Activated CD4-positive, alpha-beta T cell treated with anti-CD3 and anti-CD28 coated beads for 36 hours (primary cell): ENCODE measurements around the gene SHC4. TPM values are rescaled to one million over a fixed set of nuclear protein-coding genes. Genes with fewer than 3 reads are reported as not detected.

ENCODE experiments used
- ATAC-seq: fragments of 200-7000 bp; cut with Tn5 transposase; one replicate; pipeline ENCODE4 v1.10.0; 2021; ENCODE audit warnings: mild to moderate bottlenecking, moderate library complexity
- CTCF ChIA-PET: fragments of 350-600 bp; sonication (Branson Sonifier 250); formaldehyde crosslinking; loops from one replicate; lab custom pipeline; 2021; ENCODE audit warnings: antibody characterized with exemption; lab: Charles Lee
- POLR2A ChIA-PET: fragments of 350-600 bp; sonication (Branson Sonifier 250); formaldehyde crosslinking; loops from one replicate; lab custom pipeline; 2021; ENCODE audit warnings: antibody characterized with exemption, inconsistent platforms; lab: Charles Lee
- DNase-seq: peaks from one replicate; pipeline ENCODE4 v3.0.0-alpha.2; 2020
- H3K27ac Mint-ChIP-seq: one replicate; pipeline ENCODE4 v1.8.0; 2021; ENCODE audit warnings: mixed read lengths
- H3K27me3 Mint-ChIP-seq: one replicate; pipeline ENCODE4 v1.8.0; 2021; ENCODE audit warnings: mixed read lengths
- H3K36me3 Mint-ChIP-seq: one replicate; pipeline ENCODE4 v1.8.0; 2021; ENCODE audit warnings: low read depth, mixed read lengths
- H3K4me1 Mint-ChIP-seq: one replicate; pipeline ENCODE4 v1.8.0; 2021; ENCODE audit warnings: mixed read lengths
- H3K4me3 Mint-ChIP-seq: one replicate; pipeline ENCODE4 v1.8.0; 2021; ENCODE audit warnings: mild to moderate bottlenecking, moderate library complexity, mixed read lengths
- H3K9me3 Mint-ChIP-seq: one replicate; pipeline ENCODE4 v1.8.0; 2021; ENCODE audit warnings: low read depth, mixed read lengths
- intact Hi-C, 2 experiments: fragments of 100-400 bp; cut with DNase I in 1 of 2; cut with micrococcal nuclease in 1 of 2; formaldehyde crosslinking; loops; one replicate each; pipeline versions ENCODE4 v1.14.2 to v1.15.1; 2022 to 2024; cut with DNase I, micrococcal nuclease
- total RNA-seq, 2 experiments: library from RNA; stranded (reverse); gene quantifications; one replicate each; pipeline ENCODE4 v1.2.3, GENCODE V29; 2021

Gene SHC4, protein sequence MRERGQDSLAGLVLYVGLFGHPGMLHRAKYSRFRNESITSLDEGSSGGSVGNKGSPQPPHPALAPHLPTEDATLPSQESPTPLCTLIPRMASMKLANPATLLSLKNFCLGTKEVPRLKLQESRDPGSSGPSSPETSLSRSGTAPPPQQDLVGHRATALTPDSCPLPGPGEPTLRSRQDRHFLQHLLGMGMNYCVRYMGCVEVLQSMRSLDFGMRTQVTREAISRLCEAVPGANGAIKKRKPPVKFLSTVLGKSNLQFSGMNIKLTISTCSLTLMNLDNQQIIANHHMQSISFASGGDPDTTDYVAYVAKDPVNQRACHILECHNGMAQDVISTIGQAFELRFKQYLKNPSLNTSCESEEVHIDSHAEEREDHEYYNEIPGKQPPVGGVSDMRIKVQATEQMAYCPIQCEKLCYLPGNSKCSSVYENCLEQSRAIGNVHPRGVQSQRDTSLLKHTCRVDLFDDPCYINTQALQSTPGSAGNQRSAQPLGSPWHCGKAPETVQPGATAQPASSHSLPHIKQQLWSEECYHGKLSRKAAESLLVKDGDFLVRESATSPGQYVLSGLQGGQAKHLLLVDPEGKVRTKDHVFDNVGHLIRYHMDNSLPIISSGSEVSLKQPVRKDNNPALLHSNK
- total RNA-seq: 1 to 10 TPM; 1.4 TPM

DNA sequence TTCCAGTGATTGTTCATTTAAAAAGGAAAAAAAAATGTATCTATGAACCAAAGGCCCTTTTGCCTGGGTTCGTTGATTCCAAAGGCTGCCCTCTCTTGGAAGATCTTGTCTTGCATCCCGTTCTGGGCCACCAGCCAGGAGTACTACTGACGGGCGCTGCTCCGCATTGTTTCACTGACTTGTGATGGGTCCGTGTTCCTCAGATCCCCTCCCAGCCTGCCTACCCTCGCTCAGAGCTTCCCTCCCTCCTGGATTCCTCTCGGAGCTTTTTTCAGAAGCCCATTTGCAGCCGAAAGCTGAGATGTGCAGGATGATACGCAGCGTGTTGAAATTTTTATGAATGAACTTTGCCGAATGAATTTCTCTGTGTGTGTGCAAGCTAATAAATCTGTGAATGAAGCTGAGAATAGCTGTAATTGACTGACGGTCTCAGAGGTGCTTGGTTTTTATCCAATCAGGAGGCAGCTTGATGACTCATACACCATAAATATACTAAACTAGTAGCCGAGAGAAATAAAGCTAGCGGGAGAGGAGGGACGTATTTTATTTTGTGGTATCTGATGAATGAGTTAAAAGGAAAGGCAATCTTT, at the start of gene SHC4:
TSS of gene SHC4 (minus strand) at position 396 of the 590 bp plus-strand sequence. CDS start 904 bp downstream, outside the sequence.
- ATAC-seq (peak; percentile 45), DNase-seq (peak; percentile 29)
- Mint-ChIP-seq H3K4me3 (peak within 1 kb of the TSS; percentile 69), H3K9me3 (no peaks in the 10 kb centered on the region), H3K36me3 (peaks cover 2% of the 10 kb centered on the region), H3K4me1 (peaks cover 34% of the 10 kb centered on the region), H3K27me3 (peaks cover 38% of the 10 kb centered on the region), H3K27ac (peak within 1 kb of the TSS; percentile 84)
- CTCF ChIA-PET: interaction anchor here (0.8 to 5.9 kb wide), 4 partner anchors 12 to 102 kb away, joined by 3 to 72 read pairs (median 4); partner anchors contain the start of gene EID1
- intact Hi-C loops: loop anchor here in 1 of 2 experiments (2.0 kb wide), 1 partner anchor 75 kb away; no protein-coding TSS in a partner anchor
- POLR2A ChIA-PET: interaction anchor here (0.5 to 0.7 kb wide), 3 partner anchors 39 to 1049 kb away, joined by 3 to 4 read pairs (median 3); no protein-coding TSS in a partner anchor

DNA sequence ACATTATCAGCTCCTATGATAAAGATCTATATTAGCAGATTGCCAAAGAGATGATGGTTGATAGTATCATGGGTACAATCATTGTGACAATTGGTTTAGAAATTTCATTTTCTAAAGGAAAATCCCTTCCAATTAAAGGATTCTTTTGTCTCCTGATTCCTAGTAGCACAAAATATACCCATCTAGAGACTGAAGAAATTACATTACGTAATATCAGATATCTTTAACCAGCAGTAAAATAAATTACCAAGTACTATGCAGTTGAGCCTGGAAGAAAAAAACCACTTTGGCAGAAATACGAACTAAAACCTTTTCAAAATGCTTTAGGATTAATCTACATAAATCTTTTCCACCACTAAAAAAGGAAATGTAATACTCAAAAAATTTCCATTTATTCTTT, 35.6 kb upstream of the SHC4 start:
- no peak for DNase-seq
- CTCF ChIA-PET: no interaction called here
- Mint-ChIP-seq H3K27ac (no peak overlapping the region), H3K27me3 (no peaks in the 10 kb centered on the region), H3K36me3 (peaks cover 31% of the 10 kb centered on the region), H3K9me3 (no peaks in the 10 kb centered on the region), H3K4me3 (no peak overlapping the region), H3K4me1 (no peaks in the 10 kb centered on the region)
- POLR2A ChIA-PET: no interaction called here
- ATAC-seq: no peak
- intact Hi-C loops: no loop called here

DNA sequence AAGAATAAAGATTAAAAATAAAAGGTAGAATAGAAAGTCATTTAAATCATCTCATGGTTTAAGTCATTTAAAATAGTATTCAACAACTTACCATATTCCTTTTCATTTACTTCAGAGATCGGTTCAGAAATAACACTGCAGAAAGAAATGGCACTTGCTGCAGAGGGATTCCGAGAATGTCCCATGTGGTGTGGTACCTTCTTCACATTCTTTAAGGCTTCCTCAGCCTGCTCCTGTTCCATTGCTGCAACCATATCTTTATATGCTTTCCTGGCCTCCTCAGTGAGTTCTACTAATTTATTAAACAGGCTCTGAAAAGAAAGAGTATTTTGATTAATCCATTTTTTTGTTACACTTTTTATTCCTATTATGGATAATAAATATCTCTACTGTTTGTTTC, 32.6 kb upstream of the SHC4 start:
- intact Hi-C loops: no loop called here
- DNase-seq (no peak), ATAC-seq (no peak)
- Mint-ChIP-seq H3K27ac (no peak overlapping the region), H3K4me1 (no peaks in the 10 kb centered on the region), H3K36me3 (peaks cover 41% of the 10 kb centered on the region), H3K4me3 (no peak overlapping the region), H3K9me3 (no peaks in the 10 kb centered on the region), H3K27me3 (no peaks in the 10 kb centered on the region)
- CTCF ChIA-PET: interaction anchor here (1.2 kb wide), 1 partner anchor 20 kb away, joined by 4 read pairs; no protein-coding TSS in a partner anchor
- POLR2A ChIA-PET: no interaction called here

DNA sequence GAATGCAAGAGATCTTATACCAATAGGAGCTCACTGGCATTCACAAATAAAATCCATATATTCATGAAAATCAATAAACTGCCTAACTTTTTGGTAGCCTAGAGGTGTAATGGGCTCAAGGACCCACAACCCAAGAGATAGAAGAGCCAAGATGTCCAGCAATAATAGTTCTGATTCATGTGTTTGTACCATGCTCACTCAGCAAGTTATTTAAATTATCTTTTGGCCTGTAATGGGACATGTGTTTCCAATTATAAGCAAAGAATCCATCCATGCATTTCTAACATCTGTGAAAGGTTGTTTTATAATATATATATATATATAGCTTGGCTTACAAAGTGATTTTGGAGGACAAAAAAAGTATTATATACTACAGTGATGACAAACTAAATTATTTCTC, 29.7 kb upstream of the SHC4 start:
- no peak overlapping the region for H3K4me3 Mint-ChIP-seq
- no peaks in the 10 kb centered on the region for H3K4me1 Mint-ChIP-seq
- H3K27me3 Mint-ChIP-seq: no peaks in the 10 kb centered on the region
- H3K27ac Mint-ChIP-seq: no peak overlapping the region
- intact Hi-C loops: no loop called here
- ATAC-seq (no peak), DNase-seq (no peak)
- H3K36me3 Mint-ChIP-seq: peaks cover 34% of the 10 kb centered on the region
- ChIA-PET CTCF (interaction anchor here (0.7 kb wide), 1 partner anchor 131 kb away, joined by 3 read pairs; no protein-coding TSS in a partner anchor), POLR2A (no interaction called here)
- no peaks in the 10 kb centered on the region for H3K9me3 Mint-ChIP-seq

DNA sequence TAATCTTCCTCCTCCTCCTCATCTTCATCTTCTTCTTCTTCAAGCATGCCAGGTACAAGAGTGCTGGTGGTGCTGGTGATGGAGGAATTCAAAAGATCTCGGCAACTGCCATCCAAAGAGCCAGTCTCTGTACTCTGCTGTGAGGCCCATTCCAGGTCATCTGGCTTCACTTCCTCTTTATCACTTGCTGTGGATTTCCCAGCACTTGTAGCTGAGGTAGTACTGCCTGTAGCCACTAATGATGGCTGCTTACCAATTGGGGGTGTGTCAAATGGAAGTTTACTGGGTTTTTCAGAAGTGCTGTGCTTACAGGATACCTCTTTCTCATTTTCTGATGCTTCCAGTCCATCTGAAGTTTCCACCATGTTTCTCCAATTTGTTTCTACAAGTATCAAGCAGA, 28.8 kb upstream of the SHC4 start:
- H3K36me3 Mint-ChIP-seq: peaks cover 34% of the 10 kb centered on the region
- H3K4me1 Mint-ChIP-seq: no peaks in the 10 kb centered on the region
- H3K27ac Mint-ChIP-seq: no peak overlapping the region
- H3K9me3 Mint-ChIP-seq: no peaks in the 10 kb centered on the region
- POLR2A ChIA-PET: interaction anchor here (0.6 kb wide), 1 partner anchor 422 kb away, joined by 9 read pairs; no protein-coding TSS in a partner anchor
- intact Hi-C loops: no loop called here
- CTCF ChIA-PET: interaction anchor here (0.7 kb wide), 1 partner anchor 28 kb away, joined by 3 read pairs; no protein-coding TSS in a partner anchor
- no peak for ATAC-seq
- H3K27me3 Mint-ChIP-seq: no peaks in the 10 kb centered on the region
- DNase-seq: no peak
- H3K4me3 Mint-ChIP-seq: no peak overlapping the region

DNA sequence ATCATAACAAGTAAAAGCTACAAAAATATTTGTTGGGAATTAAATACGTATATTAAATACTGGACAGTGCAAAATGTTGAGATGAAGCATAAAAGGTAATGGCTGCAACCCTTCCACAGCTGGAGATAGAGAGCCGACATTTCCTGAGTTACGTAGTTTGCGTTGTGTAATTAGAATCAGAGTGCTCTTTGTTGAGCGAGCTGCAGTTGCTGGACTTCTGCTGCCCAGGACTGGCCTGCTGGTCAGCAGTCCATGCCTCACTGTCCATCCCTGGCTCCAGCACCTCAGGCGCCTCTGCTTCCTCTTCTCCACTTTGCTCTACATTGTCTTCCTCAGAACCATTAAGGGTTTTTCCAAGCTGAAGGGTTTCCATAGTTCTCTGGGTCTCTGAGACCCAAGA, 28.4 kb upstream of the SHC4 start:
- H3K36me3 Mint-ChIP-seq: peaks cover 30% of the 10 kb centered on the region
- no peaks in the 10 kb centered on the region for H3K27me3 Mint-ChIP-seq
- ChIA-PET CTCF (interaction anchor here (0.7 kb wide), 1 partner anchor 27 kb away, joined by 3 read pairs; no protein-coding TSS in a partner anchor), POLR2A (no interaction called here)
- no peak overlapping the region for H3K27ac Mint-ChIP-seq
- no peaks in the 10 kb centered on the region for H3K4me1 Mint-ChIP-seq
- no peaks in the 10 kb centered on the region for H3K9me3 Mint-ChIP-seq
- no peak for ATAC-seq
- DNase-seq: no peak
- H3K4me3 Mint-ChIP-seq: no peak overlapping the region
- intact Hi-C loops: no loop called here

DNA sequence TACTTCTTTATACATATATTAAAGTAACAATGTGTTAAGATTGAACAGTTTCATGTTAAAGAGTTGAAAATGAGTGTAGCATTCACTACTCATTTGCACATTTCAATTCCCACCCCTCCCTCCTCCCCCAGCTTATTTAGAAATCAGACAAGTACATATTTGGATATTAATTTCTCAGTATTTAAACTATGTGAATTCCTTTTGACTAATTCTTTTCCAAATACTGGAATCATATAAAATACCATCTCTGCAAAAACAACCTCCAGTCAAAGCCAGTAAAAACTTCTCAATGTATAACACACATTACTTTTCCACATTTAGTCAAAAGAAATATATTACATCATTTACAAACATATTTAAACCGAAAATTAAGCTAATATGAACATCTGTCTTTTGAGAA, 25.5 kb upstream of the SHC4 start:
- intact Hi-C loops: no loop called here

DNA sequence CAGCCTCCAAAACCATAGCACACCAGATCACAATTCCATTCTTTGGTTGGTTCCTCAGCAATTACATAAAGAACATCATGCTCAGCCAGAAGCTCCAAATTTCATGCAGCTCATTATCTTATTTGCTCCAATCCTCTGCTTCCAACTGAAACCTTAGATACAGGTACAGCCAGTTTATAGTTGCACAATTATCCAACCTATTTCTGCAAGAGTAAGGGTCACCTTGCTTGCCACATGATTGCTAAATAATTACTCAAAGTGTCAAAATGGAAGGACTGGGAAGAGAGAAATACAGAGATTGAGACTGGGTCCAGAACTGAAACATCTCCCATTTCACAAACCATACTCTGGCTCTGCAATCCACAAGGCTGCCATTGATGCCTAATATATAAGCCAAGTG, 23.4 kb upstream of the SHC4 start:
- Mint-ChIP-seq H3K27ac (no peak overlapping the region), H3K9me3 (no peaks in the 10 kb centered on the region), H3K27me3 (peaks cover 3% of the 10 kb centered on the region), H3K4me1 (no peaks in the 10 kb centered on the region), H3K36me3 (peaks cover 2% of the 10 kb centered on the region), H3K4me3 (no peak overlapping the region)
- intact Hi-C loops: no loop called here
- ChIA-PET CTCF (interaction anchor here (0.7 to 1.2 kb wide), 2 partner anchors 11 to 12 kb away, joined by 4 to 7 read pairs; no protein-coding TSS in a partner anchor), POLR2A (interaction anchor here (0.7 kb wide), 1 partner anchor 1387 kb away, joined by 3 read pairs; no protein-coding TSS in a partner anchor)
- ATAC-seq (no peak), DNase-seq (no peak)

More for the DNA sequence above, 25.5 kb upstream of the SHC4 start:
- Mint-ChIP-seq H3K4me3 (no peak overlapping the region), H3K9me3 (no peaks in the 10 kb centered on the region), H3K27ac (no peak overlapping the region), H3K27me3 (no peaks in the 10 kb centered on the region), H3K36me3 (peaks cover 14% of the 10 kb centered on the region), H3K4me1 (no peaks in the 10 kb centered on the region)
- ChIA-PET CTCF (interaction anchor here (0.7 to 1.2 kb wide), 2 partner anchors 13 to 1969 kb away, joined by 3 read pairs; no protein-coding TSS in a partner anchor), POLR2A (no interaction called here)
- DNase-seq (no peak), ATAC-seq (no peak)

DNA sequence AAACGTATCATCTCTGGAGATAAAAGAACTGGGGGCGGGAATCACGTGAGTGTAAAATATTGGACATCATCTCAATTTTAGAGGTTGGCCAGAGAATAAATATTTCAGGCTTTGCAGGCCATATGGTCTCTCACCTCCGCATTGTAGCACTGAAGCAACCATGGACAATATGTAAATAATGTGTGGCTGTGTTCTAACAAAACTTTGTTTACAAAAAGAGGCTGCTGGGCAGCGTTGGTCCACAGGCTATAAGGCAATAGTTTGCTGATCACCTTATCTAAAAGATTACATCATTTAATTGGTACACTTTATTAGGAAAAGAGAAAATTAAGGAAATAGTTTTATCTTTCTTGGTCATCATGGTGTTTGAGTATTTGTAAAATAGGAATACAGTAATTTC, 22.5 kb upstream of the SHC4 start:
- ChIA-PET CTCF (no interaction called here), POLR2A (no interaction called here)
- no peak for DNase-seq
- Mint-ChIP-seq H3K36me3 (peaks cover 2% of the 10 kb centered on the region), H3K4me3 (no peak overlapping the region), H3K27ac (no peak overlapping the region), H3K4me1 (no peaks in the 10 kb centered on the region), H3K9me3 (no peaks in the 10 kb centered on the region), H3K27me3 (peaks cover 7% of the 10 kb centered on the region)
- intact Hi-C loops: no loop called here
- no peak for ATAC-seq

DNA sequence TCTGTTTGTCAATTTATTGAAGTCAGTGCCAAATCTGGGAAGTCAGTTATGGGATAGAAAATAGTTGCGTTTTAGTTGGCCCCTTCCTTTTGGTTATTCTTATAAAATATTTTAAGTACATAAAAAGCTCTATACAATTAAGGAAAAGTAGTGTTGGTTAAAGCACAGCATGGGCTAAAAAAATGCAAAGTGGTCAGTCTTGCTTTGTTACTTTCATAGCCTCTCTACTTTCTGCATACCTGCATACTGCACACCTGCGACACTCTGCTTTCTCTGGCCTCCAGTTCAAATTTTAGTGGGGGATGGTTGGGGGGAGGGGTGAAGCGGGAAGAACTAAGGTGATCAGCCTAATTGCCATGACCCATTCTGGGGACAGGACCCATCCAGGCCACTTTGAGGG, 21.8 kb upstream of the SHC4 start:
- intact Hi-C loops: no loop called here
- no peaks in the 10 kb centered on the region for H3K9me3 Mint-ChIP-seq
- no peak for ATAC-seq
- H3K4me3 Mint-ChIP-seq: no peak overlapping the region
- ChIA-PET CTCF (interaction anchor here (0.6 to 1.6 kb wide), 3 partner anchors 9 to 991 kb away, joined by 3 to 14 read pairs (median 4); no protein-coding TSS in a partner anchor), POLR2A (no interaction called here)
- H3K27me3 Mint-ChIP-seq: peaks cover 9% of the 10 kb centered on the region
- peaks cover 2% of the 10 kb centered on the region for H3K36me3 Mint-ChIP-seq
- DNase-seq: no peak
- no peak overlapping the region for H3K27ac Mint-ChIP-seq
- H3K4me1 Mint-ChIP-seq: no peaks in the 10 kb centered on the region

DNA sequence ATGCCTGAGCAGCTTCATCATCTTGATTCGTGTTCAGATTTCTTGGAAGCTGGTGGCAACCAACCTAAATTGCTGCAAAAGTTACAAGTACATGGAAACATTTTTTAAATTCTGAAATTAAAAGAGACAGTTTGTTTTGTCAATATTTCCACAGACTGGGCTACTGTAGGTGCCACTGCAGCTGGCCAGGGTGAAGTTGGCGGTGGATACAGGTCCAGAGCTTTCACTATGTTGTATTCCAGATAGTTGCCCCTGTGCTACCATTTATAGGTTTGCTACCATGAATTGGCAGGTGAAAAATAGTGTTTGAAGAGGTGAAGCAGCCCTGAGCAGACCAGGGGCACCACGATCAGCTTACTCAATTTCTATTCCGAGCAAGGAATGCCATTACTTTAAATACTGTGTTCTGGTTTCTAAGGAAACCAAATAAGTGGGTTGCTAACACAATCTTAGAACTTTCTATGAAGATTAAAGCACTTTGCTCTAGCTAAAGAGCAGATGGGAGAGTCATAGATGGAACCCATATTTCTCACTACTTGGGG, 21.2 kb upstream of the SHC4 start:
- Mint-ChIP-seq H3K4me3 (no peak overlapping the region), H3K36me3 (no peaks in the 10 kb centered on the region), H3K4me1 (no peaks in the 10 kb centered on the region), H3K9me3 (no peaks in the 10 kb centered on the region), H3K27me3 (peaks cover 9% of the 10 kb centered on the region), H3K27ac (no peak overlapping the region)
- POLR2A ChIA-PET: no interaction called here
- ATAC-seq (no peak), DNase-seq (no peak)
- CTCF ChIA-PET: interaction anchor here (0.6 to 1.6 kb wide), 4 partner anchors 9 to 991 kb away, joined by 3 to 14 read pairs (median 4); no protein-coding TSS in a partner anchor
- intact Hi-C loops: no loop called here
